T-helper 2 cell (primary cell): ENCODE data around the gene ANXA7.
"Not testable (repeated sequence)": the region's sequence is repeated elsewhere in the genome, so short reads cannot be mapped to it uniquely, and the experiment has no call there.

ENCODE experiments used
- DNase-seq, 5 experiments: peaks; one replicate each; pipeline versions ENCODE4 v3.0.0 to v3.0.0-alpha.2; 2012 to 2022

The ANXA7 gene

DNA sequence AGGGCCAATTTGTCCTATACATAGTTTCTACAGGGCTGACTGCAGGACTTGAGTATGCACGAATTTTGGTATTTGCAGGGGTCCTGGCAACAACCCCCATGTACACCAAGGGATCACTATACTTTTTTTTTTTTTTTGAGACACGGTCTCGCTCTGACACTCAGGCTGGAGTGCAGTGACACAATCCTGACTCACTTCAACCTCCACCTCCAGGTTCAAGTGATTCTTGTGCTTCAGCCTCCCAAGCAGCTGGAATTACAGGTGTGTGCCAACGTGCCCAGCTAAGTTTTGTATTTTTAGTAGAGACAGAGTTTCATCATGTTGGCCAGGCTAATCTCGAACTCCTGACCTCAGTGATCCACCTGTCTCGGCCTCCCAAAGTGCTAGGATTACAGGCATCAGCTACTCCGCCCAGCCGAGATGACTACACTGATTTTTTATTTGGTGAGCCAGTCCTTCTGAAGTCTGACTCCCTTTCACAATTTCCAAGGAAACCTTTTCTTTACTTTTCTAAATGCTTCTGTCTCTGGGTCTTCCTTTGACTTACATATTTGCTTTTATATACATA, 75.0 kb downstream of the ANXA7 start:
- no peak for DNase-seq

DNA sequence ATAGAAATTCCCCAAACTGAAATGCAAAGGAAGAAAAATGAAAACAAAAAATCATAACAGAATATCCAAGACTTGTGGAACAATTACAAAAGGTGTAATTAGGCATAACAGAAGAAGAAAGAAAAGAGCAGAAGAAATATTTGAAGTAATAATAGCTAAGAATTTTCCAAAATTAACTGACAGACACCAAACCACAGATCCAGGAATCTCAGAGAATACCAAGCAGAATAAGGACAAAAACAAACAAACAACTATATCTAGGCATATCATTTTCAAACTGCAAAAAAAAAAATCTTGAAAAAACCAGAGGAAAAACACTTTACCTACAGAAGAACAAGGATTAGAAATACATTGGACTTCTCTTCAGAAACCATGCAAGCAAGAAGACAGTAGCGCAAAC, 80.7 kb downstream of the ANXA7 start:
- DNase-seq, result no peak

DNA sequence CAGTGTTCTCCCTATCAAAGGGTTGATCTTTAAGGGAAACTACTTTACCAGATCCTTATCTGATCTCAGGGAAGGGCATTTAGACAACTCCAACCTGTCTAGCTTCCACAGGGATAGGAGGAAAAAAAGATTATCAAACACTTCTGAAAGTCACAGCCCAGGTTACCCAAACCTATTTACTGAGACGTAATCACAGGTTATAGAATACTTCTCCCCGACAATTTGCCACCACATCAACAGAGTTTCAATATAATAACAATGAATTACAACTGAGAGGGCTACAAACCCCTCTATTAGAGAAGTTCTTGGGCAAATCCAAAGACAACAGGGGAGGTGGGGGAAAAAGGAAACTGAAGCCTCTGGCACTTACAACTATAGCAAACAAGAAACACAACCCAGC, 81.5 kb downstream of the ANXA7 start:
- no peak for DNase-seq

DNA sequence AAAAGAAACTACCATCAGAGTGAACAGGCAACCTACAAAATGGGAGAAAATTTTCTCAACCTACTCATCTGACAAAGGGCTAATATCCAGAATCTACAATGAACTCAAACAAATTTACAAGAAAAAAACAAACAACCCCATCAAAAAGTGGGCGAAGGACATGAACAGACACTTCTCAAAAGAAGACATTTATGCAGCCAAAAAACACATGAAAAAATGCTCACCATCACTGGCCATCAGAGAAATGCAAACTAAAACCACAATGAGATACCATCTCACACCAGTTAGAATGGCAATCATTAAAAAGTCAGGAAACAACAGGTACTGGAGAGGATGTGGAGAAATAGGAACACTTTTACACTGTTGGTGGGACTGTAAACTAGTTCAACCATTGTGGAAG, 85.3 kb downstream of the ANXA7 start:
- not testable (repeated sequence) for DNase-seq

DNA sequence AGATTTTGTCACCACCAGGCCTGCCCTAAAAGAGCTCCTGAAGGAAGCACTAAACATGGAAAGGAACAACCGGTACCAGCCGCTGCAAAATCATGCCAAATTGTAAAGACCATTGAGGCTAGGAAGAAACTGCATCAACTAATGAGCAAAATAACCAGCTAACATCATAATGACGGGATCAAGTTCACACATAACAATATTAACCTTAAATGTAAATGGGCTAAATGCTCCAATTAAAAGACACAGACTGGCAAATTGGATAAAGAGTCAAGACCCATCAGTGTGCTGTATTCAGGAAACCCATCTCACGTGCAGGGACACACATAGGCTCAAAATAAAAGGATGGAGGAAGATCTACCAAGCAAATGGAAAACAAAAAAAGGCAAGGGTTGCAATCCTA, 88.6 kb downstream of the ANXA7 start:
- not testable (repeated sequence) for DNase-seq
